NB4 (cell line): Measurements from ENCODE around the gene TAAR1.

ENCODE experiments used
- POLR2A ChIP-seq: IDR thresholded peaks from 2 replicates; pipeline ENCODE4 v1.6.1; 2011; ENCODE audit warnings: mild to moderate bottlenecking; ENCODE audit not compliant: insufficient read length; ENCODE audit errors: extremely low read depth
- TF ChIP-seq, protein P1 (sequence below): IDR thresholded peaks from one replicate; pipeline ENCODE4 v1.5.1; 2012; ENCODE audit warnings: low read depth, low read length

GRCh38 chr6:132596201-132596600, 62.8 kb downstream of the TAAR1 start:
- TF ChIP-seq POLR2A, result no peak
- TF ChIP-seq, protein P1, sequence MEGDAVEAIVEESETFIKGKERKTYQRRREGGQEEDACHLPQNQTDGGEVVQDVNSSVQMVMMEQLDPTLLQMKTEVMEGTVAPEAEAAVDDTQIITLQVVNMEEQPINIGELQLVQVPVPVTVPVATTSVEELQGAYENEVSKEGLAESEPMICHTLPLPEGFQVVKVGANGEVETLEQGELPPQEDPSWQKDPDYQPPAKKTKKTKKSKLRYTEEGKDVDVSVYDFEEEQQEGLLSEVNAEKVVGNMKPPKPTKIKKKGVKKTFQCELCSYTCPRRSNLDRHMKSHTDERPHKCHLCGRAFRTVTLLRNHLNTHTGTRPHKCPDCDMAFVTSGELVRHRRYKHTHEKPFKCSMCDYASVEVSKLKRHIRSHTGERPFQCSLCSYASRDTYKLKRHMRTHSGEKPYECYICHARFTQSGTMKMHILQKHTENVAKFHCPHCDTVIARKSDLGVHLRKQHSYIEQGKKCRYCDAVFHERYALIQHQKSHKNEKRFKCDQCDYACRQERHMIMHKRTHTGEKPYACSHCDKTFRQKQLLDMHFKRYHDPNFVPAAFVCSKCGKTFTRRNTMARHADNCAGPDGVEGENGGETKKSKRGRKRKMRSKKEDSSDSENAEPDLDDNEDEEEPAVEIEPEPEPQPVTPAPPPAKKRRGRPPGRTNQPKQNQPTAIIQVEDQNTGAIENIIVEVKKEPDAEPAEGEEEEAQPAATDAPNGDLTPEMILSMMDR, result no peak
